GM12878 (cell line): Measurements from ENCODE around the gene EXO1.

ENCODE experiments used
- ETV6 ChIP-seq, 2 experiments: fragments of 450-650 bp in 1 of 2; IDR thresholded peaks in 1 of 2; conservative IDR thresholded peaks in 1 of 2; 2 replicates each; pipeline ENCODE4 v1.6.1; 2014; ENCODE audit warnings: antibody characterized with exemption in 1 of 2, borderline replicate concordance in 1 of 2, low read depth in 1 of 2, mild to moderate bottlenecking in 1 of 2, moderate library complexity in 1 of 2
- EZH2 ChIP-seq: IDR thresholded peaks from 2 replicates; pipeline ENCODE4 v1.6.1; 2012; ENCODE audit warnings: low read depth, mild to moderate bottlenecking, control low read depth, inconsistent platforms, low read length, borderline replicate concordance; ENCODE audit not compliant: control insufficient read depth
- YBX1 ChIP-seq: fragments of 450-650 bp; IDR thresholded peaks from 2 replicates; pipeline ENCODE4 v1.6.1; 2016; ENCODE audit warnings: antibody characterized with exemption
- ZNF207 ChIP-seq: fragments of 450-650 bp; IDR thresholded peaks from 2 replicates; pipeline ENCODE4 v1.6.1; 2014; ENCODE audit warnings: antibody characterized with exemption, mild to moderate bottlenecking, borderline replicate concordance
- TF ChIP-seq, protein P1 (sequence below): IDR thresholded peaks from 2 replicates; pipeline ENCODE4 v1.6.1; 2012; ENCODE audit warnings: low read length, inconsistent platforms

DNA sequence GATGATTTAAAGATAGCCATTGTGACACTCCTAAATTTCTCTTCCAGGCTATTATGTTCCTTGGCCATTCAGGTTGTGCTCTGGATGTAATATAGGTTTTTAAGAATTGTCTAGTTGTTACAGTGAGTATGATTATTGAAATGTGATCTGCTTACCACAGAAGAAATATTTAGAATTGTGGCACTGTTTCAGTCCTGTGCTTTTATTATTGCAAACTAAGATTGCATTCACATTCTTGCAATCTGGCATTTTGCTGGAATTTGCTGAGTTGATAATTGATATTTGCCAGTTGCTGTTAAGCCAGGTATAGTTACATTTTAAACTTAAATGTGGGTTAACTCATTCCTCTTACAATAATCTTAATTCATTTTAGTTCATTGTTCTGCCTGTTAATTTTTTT lies 22.3 kb downstream of the EXO1 start:
- TF ChIP-seq ZNF207 (no peak), ETV6 (conservative IDR thresholded peaks at IDR 0.05 in 1 of 2, IDR thresholded peaks at IDR 0.05 in 1 of 2; ENCODE audit: borderline replicate concordance in 1 of 2, low read depth in 1 of 2) (no peak), EZH2 (no peak), YBX1 (no peak)
- TF ChIP-seq, protein P1, sequence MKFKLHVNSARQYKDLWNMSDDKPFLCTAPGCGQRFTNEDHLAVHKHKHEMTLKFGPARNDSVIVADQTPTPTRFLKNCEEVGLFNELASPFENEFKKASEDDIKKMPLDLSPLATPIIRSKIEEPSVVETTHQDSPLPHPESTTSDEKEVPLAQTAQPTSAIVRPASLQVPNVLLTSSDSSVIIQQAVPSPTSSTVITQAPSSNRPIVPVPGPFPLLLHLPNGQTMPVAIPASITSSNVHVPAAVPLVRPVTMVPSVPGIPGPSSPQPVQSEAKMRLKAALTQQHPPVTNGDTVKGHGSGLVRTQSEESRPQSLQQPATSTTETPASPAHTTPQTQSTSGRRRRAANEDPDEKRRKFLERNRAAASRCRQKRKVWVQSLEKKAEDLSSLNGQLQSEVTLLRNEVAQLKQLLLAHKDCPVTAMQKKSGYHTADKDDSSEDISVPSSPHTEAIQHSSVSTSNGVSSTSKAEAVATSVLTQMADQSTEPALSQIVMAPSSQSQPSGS, result no peak
